Right atrium auricular region (tissue), 2 donors: ENCODE measurements around the gene GOLGA6L24. TPM values are rescaled to one million over a fixed set of nuclear protein-coding genes. Genes with fewer than 3 reads are reported as not detected.
A peak's percentile ranks its signal among the peaks of the same experiment; 100 is the strongest.
"Not testable (repeated sequence)": the region's sequence is repeated elsewhere in the genome, so short reads cannot be mapped to it uniquely, and the experiment has no call there.

Experiments used
- DNase-seq: peaks from one replicate; pipeline ENCODE4 v3.0.0-alpha.2; 2019; ENCODE audit warnings: low spot score
- H3K27ac ChIP-seq, 2 donors: fragments of 200-600 bp; sonication (generic); 1 replicate in 1 of 2; 2 replicates in 1 of 2; pipeline ENCODE4 v1.5.1; 2016 to 2019
- H3K27me3 ChIP-seq, 2 donors: fragments of 200-600 bp; sonication (generic); one replicate each; pipeline versions ENCODE4 v1.5.1 to v1.6.0; 2017 to 2019
- H3K36me3 ChIP-seq: fragments of 200-600 bp; sonication (generic); one replicate; pipeline ENCODE4 v1.5.1; 2016
- H3K4me1 ChIP-seq, 2 donors: fragments of 200-600 bp; sonication (generic); one replicate each; pipeline versions ENCODE4 v1.5.1 to v1.6.0; 2017 to 2019
- H3K4me3 ChIP-seq, 2 donors: fragments of 200-600 bp; sonication (generic); 1 replicate in 1 of 2; 2 replicates in 1 of 2; pipeline ENCODE4 v1.5.1; 2017 to 2019; ENCODE audit warnings: mild to moderate bottlenecking in 1 of 2, moderate library complexity in 1 of 2
- H3K9me3 ChIP-seq, 2 donors: fragments of 200-600 bp; sonication (generic); one replicate each; pipeline ENCODE4 v1.5.1; 2019
- total RNA-seq, 2 donors: library from RNA; depleted of rRNA; stranded (reverse); fragments of >200 nt; gene quantifications; one replicate each; pipeline ENCODE4 v1.1.0, GENCODE V29; 2016

Gene GOLGA6L24
- total RNA-seq = not detected

- H3K4me3 ChIP-seq, H3K27ac ChIP-seq, DNase-seq, H3K27me3 ChIP-seq, H3K9me3 ChIP-seq, H3K4me1 ChIP-seq, H3K36me3 ChIP-seq: not testable (repeated sequence)
Observed at GRCh38 chr15:28357984-28358383, at the start of gene GOLGA6L24. TSS of gene GOLGA6L24 (minus strand) at chr15:28358084. CDS start at chr15:28358023, 61 bp downstream.

- not testable (repeated sequence) for DNase-seq, H3K27ac ChIP-seq, H3K27me3 ChIP-seq, H3K36me3 ChIP-seq, H3K4me3 ChIP-seq, H3K9me3 ChIP-seq, H3K4me1 ChIP-seq
Observed at GRCh38 chr15:28402774-28403435, 45.0 kb upstream of the GOLGA6L24 start.

- DNase-seq, H3K27ac ChIP-seq, H3K4me1 ChIP-seq, H3K27me3 ChIP-seq, H3K9me3 ChIP-seq, H3K4me3 ChIP-seq, H3K36me3 ChIP-seq: not testable (repeated sequence)
Observed at GRCh38 chr15:28396022-28396421, 38.1 kb upstream of the GOLGA6L24 start.

DNA sequence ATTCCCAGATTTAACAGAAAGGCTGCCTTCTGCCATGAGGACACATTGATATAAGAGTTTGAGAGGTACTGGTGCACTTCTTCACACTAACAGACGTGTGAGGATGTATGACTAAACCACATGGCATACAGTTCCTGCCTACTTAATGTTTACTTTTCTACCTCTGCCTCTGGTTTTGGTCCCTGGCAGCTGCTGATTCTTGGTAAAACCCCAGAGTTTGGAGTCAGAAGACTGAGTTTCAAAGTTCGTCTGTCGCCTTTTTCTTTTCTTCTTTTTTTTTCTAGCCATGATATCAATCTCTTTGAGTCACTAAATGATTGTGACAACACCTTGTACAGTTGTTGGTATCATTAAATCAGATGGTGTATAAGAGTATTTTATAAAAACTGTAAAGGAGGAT lies 22.2 kb upstream of the GOLGA6L24 start:
- not testable (repeated sequence) for H3K9me3 ChIP-seq, H3K4me3 ChIP-seq, H3K4me1 ChIP-seq, H3K27me3 ChIP-seq, H3K27ac ChIP-seq, H3K36me3 ChIP-seq, DNase-seq

- H3K4me1 ChIP-seq, H3K4me3 ChIP-seq, DNase-seq, H3K27ac ChIP-seq, H3K36me3 ChIP-seq, H3K9me3 ChIP-seq, H3K27me3 ChIP-seq: not testable (repeated sequence)
Observed at GRCh38 chr15:28378364-28378763, 20.5 kb upstream of the GOLGA6L24 start, which contains the start of gene GOLGA8F. TSS of gene GOLGA8F (plus strand) at chr15:28378664. CDS start at chr15:28378762, 98 bp downstream.

DNA sequence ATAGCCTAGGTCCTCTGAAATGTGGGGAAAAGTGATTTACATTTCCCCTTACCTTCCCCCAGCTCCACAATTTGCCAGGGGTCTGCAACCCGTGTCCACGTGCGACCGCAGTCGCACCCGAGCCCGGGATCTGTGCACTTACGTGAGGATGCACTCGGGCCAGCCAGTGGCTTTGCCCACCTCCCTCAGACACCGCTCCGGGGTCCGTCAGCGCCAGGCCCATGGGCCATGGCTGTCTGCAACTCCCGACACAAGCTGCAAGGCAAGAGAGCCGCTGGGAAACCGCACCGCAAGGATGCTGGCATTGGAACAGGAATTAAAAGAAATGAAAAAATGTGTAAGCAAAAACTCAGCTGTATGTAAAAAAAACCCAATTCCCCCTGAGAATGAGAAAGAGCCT lies 7.6 kb upstream of the GOLGA6L24 start:
- not testable (repeated sequence) for H3K27me3 ChIP-seq, H3K4me1 ChIP-seq, H3K9me3 ChIP-seq, H3K36me3 ChIP-seq, H3K4me3 ChIP-seq, H3K27ac ChIP-seq, DNase-seq

DNA sequence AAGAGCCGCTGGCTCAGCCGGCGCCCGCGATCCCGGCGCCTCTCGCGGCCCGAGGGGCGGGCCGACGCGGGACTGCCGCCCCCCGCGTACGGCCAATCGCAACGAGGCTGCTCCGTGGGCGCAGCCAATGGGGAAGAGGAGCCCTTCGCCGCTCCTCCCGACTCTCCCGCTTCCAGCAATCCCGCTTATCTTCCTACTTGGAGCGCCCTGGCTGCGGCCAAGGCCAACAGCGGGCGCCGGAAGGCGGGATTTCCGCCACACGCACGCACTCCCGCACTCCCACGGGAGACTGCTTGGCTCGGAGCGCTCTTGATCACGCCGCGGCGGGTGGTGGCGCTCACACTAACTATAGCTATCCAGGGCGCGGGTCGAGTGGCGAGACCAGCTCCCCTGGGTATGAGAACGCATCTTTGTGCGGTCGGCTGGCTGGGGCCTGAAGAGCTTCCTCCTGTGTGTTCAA lies 35.7 kb downstream of the GOLGA6L24 start, which contains the start of gene HERC2:
HERC2 (minus strand) TSS at position 51 of the 460 bp plus-strand sequence. CDS start 746 bp downstream, outside the sequence.
- peak within 1 kb of the TSS; percentile 42 to 49 for H3K4me3 ChIP-seq
- H3K36me3 ChIP-seq, H3K27me3 ChIP-seq, DNase-seq, H3K4me1 ChIP-seq, H3K9me3 ChIP-seq: not testable (repeated sequence)
- peak within 1 kb of the TSS in 1 of 2 donors; percentile 43 for H3K27ac ChIP-seq

- Histone ChIP-seq H3K4me3 (peak overlapping the region; percentile 42 to 49), H3K27ac (peak overlapping the region in 1 of 2 donors; percentile 43)
- not testable (repeated sequence) for H3K4me1 ChIP-seq, H3K36me3 ChIP-seq, H3K27me3 ChIP-seq, H3K9me3 ChIP-seq, DNase-seq
Observed at GRCh38 chr15:28321358-28322078, 36.4 kb downstream of the GOLGA6L24 start.

DNA sequence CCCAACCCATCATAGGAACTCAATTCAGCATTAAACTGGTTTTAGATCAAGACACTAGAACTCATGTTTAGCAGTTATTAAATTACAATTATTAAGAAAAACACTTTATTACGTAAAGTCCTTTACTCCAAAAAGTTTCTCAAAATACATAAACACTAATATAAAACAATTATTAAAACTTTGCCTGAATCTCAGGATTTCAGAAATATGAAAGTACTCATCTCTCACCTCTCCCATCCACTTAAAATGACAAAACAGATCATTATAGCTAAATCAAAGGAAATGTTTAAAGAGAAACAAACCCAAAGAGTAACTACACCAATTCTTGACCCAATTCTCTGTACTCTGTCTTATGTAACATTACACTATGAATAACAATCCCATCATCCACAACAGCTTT lies 38.2 kb downstream of the GOLGA6L24 start:
- not testable (repeated sequence) for H3K36me3 ChIP-seq, H3K9me3 ChIP-seq, DNase-seq, H3K4me3 ChIP-seq, H3K4me1 ChIP-seq, H3K27me3 ChIP-seq, H3K27ac ChIP-seq

GRCh38 chr15:28318828-28319227 lies 39.1 kb downstream of the GOLGA6L24 start:
- H3K27me3 ChIP-seq = not testable (repeated sequence)

DNA sequence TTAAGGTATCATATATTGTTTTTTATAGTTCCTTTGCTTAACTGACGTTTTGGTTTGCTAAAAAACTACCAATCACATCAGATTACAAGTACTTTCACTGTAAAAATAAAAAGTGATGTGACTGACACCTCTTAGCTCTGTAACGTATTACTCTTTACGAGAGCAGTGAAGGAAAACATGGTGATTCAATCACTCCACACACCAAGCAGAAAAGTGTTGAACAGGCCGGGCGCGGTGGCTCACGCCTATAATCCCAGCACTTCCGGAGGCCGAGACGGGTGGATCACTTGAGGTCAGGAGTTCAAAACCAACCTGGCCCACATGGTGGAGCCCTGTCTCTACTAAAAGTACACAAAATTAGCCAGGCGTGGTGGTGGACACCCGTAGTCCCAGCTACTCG lies 39.8 kb downstream of the GOLGA6L24 start:
- not testable (repeated sequence) for H3K9me3 ChIP-seq, H3K27me3 ChIP-seq, H3K27ac ChIP-seq, H3K36me3 ChIP-seq, H3K4me1 ChIP-seq, H3K4me3 ChIP-seq, DNase-seq

More at GRCh38 chr15:28318828-28319227, 39.1 kb downstream of the GOLGA6L24 start:
- not testable (repeated sequence) for H3K4me3 ChIP-seq, H3K4me1 ChIP-seq, H3K9me3 ChIP-seq, DNase-seq, H3K36me3 ChIP-seq, H3K27ac ChIP-seq

DNA sequence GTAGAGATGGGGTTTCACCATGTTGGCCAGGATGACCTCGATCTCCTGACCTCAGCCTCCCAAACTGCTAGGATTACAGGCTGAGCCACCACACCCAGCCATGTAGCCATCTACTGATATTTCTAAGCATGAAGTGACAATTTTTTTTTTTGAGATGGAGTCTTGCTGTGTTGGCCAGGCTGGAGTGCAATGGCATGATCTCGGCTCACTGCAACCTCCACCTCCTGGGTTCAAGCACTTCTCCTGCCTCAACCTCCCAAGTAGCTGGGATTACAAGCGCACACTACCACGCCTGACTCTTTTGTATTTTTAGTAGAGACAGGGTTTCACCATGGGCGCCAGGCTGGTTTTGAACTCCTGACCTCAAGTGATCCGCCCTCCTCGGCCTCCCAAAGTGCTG lies 40.9 kb downstream of the GOLGA6L24 start:
- not testable (repeated sequence) for H3K9me3 ChIP-seq, H3K4me3 ChIP-seq, H3K4me1 ChIP-seq, H3K27me3 ChIP-seq, DNase-seq, H3K27ac ChIP-seq, H3K36me3 ChIP-seq

GRCh38 chr15:28310454-28310853 lies 47.4 kb downstream of the GOLGA6L24 start:
- not testable (repeated sequence) for H3K36me3 ChIP-seq, H3K4me3 ChIP-seq, DNase-seq, H3K9me3 ChIP-seq, H3K27me3 ChIP-seq, H3K4me1 ChIP-seq
- H3K27ac ChIP-seq = peak overlapping the region in 1 of 2 donors; percentile 23

GRCh38 chr15:28308718-28309117 lies 49.2 kb downstream of the GOLGA6L24 start:
- DNase-seq, H3K4me1 ChIP-seq, H3K4me3 ChIP-seq, H3K27ac ChIP-seq, H3K27me3 ChIP-seq, H3K9me3 ChIP-seq, H3K36me3 ChIP-seq: not testable (repeated sequence)
